HG03039 (cell line): ENCODE measurements around the gene ZNF581.

Source experiments
- ATAC-seq: cut with Tn5 transposase; IDR thresholded peaks from one replicate; pipeline ENCODE4 v1.9.1; 2021; ENCODE audit warnings: mild to moderate bottlenecking, moderate library complexity; ENCODE audit not compliant: unreplicated experiment

The ZNF581 gene

DNA sequence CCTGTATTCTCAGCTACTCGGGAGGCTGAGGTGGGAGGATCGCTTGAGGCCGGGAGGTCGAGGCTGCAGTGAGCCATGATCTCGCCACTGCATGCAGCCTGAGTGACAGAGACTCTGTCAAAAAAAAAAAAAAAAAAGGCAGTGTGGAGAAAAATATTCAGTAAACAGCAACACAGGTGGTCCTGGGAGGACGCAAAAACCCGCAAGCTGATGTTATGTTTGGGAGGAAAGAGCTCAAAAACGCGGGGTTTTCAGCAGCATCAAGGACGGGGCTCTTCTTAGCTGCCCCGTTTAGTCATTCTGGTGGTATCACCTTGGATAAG, 18.5 kb upstream of the ZNF581 start:
- no peak for ATAC-seq

DNA sequence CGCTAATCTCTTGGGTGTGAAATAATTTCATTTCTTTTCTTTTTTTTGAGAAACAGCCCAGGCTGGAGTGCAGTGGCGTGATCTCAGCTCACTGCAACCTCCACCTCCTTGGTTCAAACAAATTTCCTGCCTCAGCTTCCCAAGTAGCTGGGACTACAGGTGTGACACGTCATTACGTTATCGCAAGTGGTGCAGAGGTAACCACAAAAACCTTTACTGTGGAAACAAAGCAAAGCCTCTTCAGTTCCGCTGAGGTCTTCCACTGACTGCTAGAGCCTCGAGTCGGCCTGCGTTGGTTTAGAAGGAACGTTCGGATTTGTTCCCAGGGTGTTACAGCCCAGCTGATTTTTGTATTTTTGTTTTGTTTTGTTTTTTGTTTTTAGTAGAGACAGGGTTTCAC, 17.1 kb upstream of the ZNF581 start:
- no peak for ATAC-seq

DNA sequence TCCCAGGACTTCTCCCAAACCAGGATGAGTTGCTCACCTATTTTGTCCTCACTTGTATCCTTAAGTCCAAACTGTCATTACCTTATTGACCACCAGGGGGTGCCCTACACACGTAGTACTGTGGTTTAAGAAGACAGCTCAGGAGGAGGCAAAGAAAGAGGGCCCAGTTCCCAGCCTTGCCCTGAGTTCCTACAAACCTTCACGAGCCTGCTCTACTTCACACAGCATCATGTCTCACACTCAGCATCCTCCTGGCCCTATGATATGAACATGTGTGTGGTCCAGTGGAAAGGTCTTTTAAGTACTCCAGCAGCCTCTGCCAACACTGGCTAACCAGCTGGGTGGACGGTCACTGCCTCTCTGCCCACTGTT, 11.0 kb upstream of the ZNF581 start:
- ATAC-seq: no peak

DNA sequence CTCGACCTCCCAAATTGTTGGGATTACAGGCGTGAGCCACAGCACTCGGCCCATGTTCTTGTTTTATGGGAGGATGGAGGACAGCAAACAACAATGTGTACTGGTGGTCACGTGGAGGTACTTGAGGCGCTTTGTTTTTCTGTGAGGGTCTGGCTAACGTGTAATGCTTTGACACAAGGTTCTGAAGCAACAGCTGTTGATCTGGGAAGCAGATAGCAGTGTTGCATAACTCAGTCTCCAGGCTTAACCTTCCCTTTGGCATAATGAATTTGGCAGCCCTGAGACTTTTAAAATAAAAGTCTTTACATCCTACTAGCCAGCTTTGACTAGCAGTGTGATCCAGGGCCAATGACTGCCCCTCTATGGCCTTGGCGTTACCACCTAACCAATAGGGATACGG, 9.6 kb upstream of the ZNF581 start:
- no peak for ATAC-seq

DNA sequence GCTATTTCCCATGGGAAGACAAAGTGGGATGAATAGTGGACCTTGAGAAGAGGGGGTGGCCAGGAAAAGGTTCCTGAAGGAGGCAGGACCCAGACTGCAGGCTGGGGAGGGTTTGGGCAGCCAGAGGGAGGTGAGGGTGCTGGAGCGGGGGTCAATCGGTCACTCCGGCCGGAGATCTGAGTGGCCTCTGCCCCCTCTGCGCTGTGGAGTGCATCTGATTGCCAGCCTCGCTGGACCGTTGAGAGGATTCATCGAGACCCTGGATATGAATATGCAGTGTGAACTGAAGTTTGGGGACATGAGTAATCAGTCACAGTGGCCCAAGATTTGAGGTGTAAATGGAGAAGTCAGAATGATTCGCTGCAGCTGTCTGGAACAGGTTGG, 8.1 kb upstream of the ZNF581 start:
- ATAC-seq: no peak

DNA sequence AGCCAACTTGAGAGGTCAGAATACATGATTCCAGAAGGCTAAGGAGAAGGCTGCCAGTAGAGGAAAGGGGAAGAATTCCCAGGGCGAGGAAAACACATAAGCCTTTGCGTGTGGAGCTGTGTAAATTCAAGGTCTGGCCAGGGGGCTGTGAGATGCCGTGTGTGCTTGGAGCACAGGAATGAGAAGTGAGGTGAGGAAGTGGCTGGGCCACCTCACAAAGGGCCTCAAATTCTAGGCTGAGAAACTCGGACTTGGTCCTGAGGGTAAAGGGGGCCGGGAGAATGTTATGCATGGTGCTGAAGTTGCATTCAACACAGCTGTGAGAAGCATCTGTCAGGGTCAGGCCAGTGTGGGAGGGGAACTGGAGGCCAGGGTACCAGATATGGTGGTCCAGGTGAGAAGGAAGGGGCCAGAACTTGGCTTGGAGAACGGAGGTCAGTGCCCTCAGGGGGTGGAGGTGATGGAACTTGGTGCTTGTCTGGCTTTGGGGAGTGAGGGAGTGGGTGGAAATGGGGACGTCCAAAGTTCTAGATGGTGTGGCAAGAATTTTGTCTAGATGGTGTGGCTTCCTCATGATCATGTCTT, 7.5 kb upstream of the ZNF581 start:
- no peak for ATAC-seq

DNA sequence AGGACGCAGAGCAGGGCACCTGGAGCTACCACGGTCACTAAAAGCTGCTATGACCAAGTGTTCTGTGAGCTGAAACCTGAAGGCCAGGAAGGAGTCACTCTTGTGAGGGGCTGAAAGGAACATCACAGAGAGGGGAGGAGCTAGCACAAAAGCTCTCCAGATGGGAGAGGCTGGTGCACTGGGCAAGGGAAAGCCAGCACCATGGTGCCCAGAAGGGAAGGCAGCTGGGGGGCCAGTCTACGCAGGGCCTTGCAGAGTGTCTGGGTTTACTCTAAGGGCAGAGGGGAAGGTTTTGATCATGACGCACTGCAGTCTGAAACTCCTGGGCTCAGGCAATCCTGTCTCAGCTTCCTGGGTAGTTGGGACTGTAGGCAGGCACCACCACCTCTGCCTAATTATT, 6.7 kb upstream of the ZNF581 start:
- no peak for ATAC-seq

DNA sequence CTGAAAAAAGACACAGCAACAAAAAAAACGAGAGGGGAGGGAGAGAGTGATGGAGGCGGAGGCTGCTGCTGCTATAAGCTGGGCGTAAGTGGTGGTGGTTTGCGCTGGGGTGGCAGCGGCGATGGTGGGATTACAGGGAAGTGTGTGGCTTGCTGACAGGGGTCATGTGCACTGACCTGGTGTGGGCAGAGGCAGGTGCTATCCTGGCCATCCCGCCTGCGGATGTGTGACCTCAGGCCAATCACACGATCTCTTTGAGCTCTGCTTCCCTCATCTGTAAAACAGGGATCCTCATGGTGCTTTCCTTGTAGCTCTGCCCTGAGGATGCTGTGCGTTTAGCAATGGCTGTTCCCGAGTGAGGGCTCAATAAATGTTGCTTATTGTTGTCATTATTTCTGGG, 5.9 kb upstream of the ZNF581 start:
- no peak for ATAC-seq

DNA sequence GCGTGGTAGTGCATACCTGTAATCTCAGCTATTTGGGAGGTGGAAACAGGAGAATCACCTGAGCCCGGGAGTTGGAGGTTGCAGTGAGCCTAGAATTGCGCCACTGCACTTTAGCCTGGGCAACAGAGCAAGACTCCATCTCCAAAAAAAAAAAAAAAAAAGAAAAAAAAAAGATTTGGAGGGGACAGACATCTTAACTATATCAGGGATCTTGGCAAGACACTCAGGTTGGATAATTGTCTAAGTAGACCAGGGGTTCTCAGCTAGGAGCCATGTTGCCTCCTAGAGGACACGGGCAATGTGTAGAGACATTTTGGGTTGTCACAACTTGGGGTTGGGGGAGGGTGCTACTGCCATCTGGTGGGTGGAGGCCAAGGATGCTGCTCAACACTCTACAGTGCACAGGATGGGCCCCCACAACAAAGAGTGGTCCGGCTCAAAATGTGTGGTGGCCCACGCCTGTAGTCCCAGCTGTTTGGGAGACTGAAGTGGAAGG, 4.5 kb upstream of the ZNF581 start:
- no peak for ATAC-seq

DNA sequence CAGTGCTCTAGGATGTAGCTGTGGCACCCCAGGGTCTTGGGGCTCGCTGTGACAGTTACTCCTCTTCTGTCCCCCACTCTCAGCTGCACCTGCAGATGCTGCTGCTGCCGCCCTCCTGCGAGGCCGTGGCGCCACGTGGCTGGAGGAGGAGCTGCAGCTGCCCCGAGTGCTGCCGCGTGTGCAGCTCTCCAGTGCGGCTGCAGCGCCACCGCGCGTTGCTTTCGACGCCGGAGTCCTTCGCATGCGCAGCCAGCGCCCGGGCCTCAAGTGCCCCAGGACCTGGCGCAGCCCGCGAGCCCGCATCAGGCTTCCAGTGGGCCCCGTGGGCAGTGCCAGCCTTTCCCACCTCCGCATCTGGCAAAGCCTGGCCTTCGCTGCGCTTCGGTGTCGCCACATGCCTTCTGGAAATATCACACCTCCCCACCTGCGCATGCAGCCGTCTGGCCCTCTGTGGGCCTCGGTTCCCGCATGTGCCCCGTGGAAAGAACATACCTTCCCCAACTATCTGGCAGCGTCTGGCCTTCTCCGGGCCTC, 3.3 kb upstream of the ZNF581 start:
- no peak for ATAC-seq

DNA sequence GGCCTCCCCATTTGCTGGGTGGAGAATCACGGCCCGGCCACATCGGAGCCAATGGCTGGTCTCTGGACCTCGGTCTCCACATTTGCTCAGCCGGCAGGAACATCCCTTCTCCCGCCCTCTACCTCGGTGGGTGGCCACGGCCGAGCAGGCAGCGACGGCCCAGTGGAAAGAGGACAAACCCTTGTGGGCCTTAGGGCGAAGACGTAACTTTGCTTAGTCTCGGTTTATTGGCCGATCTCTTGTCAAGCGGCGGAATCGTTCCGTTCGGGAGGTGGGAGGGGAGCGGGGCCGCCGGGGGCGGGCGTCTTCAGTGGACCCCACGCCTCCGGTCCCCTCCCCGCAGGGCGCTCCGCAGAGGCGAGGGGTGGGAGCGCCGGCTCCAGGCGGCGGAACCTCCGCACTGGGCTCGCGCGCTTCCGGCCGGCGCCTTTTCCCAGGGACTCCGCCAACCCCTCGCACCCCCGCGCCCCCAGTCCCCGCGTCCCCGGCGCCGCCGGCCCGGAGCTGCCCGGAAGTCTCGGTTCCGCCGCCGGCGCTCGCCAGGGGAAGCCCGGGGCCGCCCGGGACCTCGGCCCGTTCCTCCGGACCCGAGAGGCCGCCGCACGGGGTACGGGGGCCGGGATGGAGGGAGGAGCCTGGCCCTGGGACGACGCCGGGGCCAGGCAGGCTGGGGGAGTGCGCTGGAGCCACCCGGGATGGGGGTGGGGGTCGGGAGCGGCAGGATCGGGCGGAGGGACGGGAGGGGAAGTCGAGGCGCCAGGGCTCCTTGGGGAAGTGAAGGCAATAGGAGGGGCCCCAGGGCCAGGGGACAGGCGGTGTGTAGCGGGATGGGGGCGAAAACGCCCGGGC, 2.6 kb upstream of the ZNF581 start, which contains the start of gene ZNF580:
TSS of gene ZNF580 (plus strand) at position 426 of the 849 bp plus-strand sequence. CDS start 1,507 bp downstream, outside the sequence.
- no peak for ATAC-seq

DNA sequence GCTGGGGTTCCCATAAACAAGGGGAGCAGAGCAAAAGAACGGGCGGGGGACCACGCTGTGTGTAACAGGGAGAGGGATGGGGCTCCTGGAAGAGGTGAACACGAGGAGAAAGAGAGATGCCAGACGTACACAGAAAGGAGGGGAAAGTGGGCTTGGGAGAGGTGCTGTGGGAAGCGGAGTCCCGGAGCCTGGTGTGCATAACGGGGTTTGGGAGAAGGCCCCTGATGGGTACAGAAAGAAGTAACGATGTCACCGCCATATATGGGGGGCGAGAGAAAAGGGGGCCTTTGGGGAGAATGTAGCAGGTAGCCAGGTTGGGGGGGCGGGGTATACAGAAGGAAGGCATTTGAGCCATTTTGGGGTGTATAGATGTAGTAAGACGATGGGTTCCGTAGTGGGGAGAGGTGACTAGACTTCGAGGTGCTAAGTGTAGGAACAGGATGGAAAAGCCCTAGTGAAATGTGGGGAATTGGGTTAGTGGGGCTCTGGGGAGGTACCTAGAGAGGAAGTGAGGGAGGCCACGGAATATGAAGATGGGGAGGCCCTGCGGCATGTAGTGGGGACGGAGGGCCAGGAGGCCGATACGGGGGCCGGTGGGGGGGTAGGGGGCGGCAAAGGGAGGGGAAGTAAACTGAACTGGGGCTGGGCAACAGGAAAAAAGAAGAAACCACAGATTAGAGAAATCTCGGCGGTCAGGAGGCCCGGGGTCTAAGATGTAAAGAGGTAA, 1.9 kb upstream of the ZNF581 start:
- ATAC-seq: no peak

DNA sequence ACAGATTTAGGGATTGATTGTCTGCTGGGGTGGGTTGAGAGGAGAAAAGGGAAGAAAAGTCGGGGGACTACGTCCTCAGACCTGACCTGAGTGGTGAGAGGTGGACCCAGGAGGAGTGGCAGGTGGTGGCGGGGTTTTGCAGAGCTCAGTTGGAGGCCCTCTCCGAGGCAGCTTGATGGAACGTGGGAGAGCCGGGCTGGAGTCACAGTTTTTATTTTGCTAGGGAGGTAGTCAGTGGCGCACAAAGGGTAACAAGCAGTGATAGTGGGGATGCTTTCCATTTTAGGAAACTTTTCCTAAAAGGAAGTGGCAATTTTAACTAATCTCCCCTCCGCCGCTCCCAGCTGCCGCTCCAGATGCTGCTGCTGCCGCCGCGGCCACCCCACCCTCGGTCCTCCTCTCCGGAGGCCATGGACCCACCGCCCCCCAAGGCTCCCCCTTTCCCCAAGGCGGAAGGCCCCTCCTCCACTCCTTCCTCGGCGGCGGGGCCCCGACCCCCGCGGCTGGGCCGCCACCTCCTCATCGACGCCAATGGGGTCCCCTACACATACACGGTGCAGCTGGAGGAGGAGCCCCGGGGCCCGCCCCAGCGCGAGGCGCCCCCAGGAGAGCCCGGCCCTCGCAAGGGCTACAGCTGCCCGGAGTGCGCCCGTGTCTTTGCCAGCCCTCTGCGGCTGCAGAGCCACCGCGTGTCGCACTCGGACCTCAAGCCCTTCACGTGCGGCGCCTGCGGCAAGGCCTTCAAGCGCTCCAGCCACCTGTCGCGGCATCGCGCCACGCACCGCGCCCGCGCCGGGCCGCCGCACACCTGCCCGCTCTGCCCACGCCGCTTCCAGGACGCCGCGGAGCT, 1.1 kb upstream of the ZNF581 start:
- no peak for ATAC-seq

DNA sequence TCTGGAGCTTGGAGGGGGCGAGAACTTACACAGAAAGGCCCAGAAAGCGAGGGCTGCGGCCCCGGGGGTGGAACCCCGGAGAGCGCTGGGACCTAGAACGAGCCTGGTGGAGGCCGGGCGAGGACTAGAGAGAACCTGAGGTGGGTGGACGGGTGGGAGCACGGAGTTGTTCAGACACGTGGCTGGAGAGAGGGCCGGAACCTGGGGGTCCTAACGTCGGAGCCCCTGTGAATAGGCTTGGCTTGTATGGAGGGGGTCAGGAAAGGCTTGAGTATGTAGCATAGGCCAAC, 383 bp downstream of the ZNF581 start:
- no peak for ATAC-seq

DNA sequence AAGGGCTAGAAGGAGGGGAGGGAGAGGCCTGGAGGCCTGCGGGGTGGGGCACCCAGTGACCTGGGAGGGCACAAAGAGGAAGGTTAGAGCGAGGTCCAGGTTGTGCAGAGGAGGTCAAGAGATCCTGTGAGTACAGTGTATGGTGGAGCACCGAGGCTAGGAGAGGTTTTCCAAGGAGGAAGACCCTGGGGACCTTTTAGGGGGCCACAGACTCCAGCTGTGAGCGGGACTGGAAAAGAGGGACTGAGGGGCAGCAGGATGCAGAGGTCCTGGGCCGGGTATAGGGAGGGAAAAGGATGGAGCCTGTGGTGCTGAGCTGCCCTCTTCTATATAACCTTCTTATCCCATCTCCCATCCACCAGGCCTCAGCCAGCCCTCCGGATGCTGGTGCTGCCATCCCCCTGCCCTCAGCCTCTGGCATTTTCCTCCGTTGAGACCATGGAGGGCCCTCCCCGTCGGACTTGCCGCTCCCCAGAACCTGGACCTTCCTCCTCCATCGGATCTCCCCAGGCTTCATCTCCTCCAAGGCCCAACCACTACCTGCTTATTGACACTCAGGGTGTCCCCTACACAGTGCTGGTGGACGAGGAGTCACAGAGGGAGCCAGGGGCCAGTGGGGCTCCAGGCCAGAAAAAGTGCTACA, 863 bp downstream of the ZNF581 start:
- ATAC-seq: no peak

DNA sequence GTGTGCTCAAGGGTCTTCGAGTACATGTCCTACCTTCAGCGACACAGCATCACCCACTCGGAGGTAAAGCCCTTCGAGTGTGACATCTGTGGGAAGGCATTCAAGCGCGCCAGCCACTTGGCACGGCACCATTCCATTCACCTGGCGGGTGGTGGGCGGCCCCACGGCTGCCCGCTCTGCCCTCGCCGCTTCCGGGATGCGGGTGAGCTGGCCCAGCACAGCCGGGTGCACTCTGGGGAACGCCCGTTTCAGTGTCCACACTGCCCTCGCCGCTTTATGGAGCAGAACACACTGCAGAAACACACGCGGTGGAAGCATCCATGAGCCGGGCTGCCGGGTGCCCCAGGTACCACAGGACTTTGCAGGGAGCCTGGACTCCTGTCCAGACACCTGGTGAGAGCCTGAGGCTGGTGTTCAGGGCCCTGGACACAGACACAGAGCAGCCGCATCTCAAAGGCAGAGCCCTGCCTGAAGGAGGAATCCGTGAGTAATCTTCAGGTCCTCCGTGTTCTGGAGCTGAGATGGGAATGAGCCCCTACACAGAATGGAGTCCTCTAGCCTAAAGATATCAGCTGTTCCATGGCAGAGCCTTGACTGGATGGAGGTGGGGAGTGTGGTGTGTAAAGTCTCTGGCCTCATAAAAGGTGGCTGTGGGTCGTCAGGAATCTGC, 1.5 kb downstream of the ZNF581 start:
- ATAC-seq: no peak

DNA sequence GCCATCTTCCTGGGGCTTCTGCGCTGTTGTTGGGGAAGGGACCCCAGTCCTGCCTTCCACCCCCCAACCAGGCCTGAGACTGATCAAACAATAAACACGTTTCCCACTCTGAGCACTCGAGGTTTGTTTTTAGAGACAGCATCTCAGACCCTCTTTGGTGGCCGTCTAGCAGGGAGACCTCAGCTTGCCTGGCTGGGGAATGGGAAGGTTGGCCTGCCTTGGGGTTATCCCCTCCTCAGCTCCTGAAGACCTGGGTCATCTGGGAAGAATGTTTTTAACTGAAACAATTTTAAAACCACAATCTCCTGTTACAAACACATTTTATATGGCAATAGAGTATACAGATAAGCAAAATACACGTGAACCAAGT, 2.0 kb downstream of the ZNF581 start:
- ATAC-seq: no peak

DNA sequence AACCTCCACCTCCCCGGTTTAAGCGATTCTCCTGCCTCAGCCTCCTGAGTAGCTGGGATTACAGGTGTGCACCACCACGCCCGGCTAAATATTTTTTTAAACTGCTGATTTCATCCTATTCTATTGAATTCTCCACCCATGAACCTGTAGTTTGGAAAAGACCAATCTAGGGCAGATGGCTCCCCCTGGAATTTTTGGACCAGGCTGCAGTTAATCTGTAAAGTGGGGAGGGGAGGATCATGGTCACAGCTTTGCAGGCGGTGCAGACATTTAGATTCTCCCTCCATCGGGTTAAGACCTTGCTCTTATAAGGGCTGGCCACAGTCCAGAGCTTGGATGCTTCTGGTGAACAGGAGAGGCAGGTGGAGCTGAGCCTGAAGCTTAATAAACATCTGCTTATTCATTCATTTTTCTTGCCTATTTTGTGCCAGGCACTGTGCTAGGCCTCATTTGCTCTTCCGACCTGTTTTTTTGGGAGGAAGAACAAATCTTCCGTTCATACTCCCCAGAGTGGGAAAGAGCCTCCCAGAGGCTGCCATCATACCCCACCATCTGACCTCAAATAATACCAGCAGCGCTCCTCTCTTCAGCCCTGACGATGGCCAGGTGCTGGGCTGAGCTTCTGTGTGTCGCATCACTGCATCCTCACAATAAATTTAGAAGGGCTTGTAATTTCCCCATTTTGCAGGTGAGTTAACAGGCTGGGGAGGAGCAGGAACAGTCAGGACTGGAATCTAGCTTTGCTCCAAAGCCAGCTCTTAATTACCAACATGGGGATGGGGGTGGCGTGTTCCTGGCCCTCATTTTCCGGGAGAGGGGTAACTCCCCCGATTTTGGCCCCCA, 3.7 kb downstream of the ZNF581 start:
- ATAC-seq: no peak
